Neural crest cell (in vitro differentiated cells): ENCODE results near the gene TEAD1. TPM values are rescaled to one million over a fixed set of nuclear protein-coding genes. Genes with fewer than 3 reads are reported as not detected.

Experiments
- DNase-seq: peaks from one replicate; pipeline ENCODE4 v3.0.0; 2021; ENCODE audit warnings: low read depth, mixed read lengths, low spot score
- H3K27ac Mint-ChIP-seq: one replicate; pipeline ENCODE4 v1.8.0; 2021; ENCODE audit warnings: mild to moderate bottlenecking, mixed read lengths; ENCODE audit not compliant: unreplicated experiment
- H3K27me3 Mint-ChIP-seq: 2 replicates; pipeline ENCODE4 v1.8.0; 2021; ENCODE audit warnings: low read depth, mild to moderate bottlenecking, mixed read lengths
- H3K36me3 Mint-ChIP-seq: 2 replicates; pipeline ENCODE4 v1.8.0; 2021; ENCODE audit warnings: low read depth, mild to moderate bottlenecking, mixed read lengths
- H3K4me1 Mint-ChIP-seq: 2 replicates; pipeline ENCODE4 v1.8.0; 2021; ENCODE audit warnings: mixed read lengths
- H3K4me3 Mint-ChIP-seq: one replicate; pipeline ENCODE4 v1.8.0; 2021; ENCODE audit warnings: mild to moderate bottlenecking, mixed read lengths
- H3K9me3 Mint-ChIP-seq: 2 replicates; pipeline ENCODE4 v1.8.0; 2021; ENCODE audit warnings: mixed read lengths
- total RNA-seq: library from RNA; stranded (reverse); gene quantifications from 2 replicates; pipeline ENCODE4 v1.2.1, GENCODE V29; 2021
- TF ChIP-seq, protein P1 (sequence below): fragments of 200-600 bp; sonication (generic); conservative IDR thresholded peaks from 2 replicates; pipeline ENCODE4 v1.5.0; 2021; ENCODE audit warnings: antibody characterized with exemption, mild to moderate bottlenecking

The TEAD1 gene
- total RNA-seq, 1 donor from 2014 or later: 84.1 TPM

DNA sequence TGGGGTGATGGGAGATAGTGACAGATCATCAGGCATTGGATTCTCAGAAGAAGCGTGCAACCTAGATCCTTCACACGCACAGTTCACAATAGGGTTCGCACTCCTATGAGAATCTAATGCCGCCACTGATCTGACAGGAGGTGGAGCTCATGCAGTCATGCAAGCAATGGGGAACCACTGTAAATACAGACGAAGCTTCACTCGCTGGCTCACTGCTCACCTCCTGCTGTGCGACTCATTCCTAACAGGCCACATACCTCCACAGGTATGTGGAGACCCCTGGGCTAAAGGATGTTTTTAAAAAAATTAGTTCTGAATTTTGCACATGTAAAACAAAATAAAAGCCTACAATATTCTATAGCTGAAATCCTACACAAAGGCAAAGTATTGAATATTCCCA is 20.5 kb upstream of the TEAD1 start:
- Mint-ChIP-seq H3K4me3 (no peak overlapping the region), H3K9me3 (peaks cover 8% of the 10 kb centered on the region), H3K36me3 (peaks cover 6% of the 10 kb centered on the region), H3K27ac (no peak overlapping the region), H3K27me3 (no peaks in the 10 kb centered on the region), H3K4me1 (no peaks in the 10 kb centered on the region)
- TF ChIP-seq, protein P1, sequence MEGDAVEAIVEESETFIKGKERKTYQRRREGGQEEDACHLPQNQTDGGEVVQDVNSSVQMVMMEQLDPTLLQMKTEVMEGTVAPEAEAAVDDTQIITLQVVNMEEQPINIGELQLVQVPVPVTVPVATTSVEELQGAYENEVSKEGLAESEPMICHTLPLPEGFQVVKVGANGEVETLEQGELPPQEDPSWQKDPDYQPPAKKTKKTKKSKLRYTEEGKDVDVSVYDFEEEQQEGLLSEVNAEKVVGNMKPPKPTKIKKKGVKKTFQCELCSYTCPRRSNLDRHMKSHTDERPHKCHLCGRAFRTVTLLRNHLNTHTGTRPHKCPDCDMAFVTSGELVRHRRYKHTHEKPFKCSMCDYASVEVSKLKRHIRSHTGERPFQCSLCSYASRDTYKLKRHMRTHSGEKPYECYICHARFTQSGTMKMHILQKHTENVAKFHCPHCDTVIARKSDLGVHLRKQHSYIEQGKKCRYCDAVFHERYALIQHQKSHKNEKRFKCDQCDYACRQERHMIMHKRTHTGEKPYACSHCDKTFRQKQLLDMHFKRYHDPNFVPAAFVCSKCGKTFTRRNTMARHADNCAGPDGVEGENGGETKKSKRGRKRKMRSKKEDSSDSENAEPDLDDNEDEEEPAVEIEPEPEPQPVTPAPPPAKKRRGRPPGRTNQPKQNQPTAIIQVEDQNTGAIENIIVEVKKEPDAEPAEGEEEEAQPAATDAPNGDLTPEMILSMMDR: no peak
- DNase-seq: no peak

DNA sequence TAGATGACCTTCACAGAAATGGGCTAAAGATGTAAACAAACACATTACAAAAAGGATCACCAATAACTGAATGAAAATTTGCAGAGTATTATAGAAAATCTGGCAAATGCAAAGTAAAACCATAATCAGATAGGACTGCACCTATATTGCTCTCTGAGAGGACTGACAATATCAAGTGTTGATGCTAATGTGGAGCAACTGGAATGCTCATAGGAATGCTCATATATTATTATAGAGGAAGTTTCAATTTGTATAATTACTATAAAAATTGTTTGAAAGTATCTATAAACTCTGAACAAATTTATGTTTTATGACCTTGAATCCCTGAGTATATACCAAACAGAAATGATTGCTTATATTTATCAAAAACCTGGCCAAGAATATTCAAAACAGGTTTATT is 18.4 kb upstream of the TEAD1 start:
- no peaks in the 10 kb centered on the region for H3K27me3 Mint-ChIP-seq
- H3K4me1 Mint-ChIP-seq: no peaks in the 10 kb centered on the region
- TF ChIP-seq, protein P1: no peak
- no peak overlapping the region for H3K4me3 Mint-ChIP-seq
- no peak for DNase-seq
- H3K9me3 Mint-ChIP-seq: peaks cover 8% of the 10 kb centered on the region
- H3K27ac Mint-ChIP-seq: no peak overlapping the region
- peaks cover 6% of the 10 kb centered on the region for H3K36me3 Mint-ChIP-seq

DNA sequence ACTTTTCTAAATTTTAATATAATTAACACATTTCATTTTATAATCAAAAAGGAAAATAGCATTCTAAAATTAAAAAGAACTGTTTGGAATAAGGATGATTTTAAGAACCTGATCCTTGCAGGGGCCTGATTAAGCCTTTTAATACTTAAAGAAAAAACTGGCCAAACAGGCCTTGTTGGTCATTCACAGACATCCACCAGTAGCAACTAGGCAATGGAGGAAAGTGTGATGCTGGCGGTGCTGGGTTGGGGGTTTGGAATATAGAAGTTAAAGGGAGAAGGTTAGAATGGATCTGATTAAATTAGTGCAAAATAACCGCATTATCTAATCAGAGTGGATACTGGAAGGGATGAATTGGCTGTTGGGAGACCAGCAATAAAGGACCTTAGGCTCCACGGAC is 16.9 kb upstream of the TEAD1 start:
- Mint-ChIP-seq H3K27me3 (no peaks in the 10 kb centered on the region), H3K4me3 (no peak overlapping the region), H3K27ac (no peak overlapping the region), H3K36me3 (peaks cover 6% of the 10 kb centered on the region), H3K9me3 (peaks cover 8% of the 10 kb centered on the region), H3K4me1 (no peaks in the 10 kb centered on the region)
- TF ChIP-seq, protein P1: no peak
- no peak for DNase-seq

DNA sequence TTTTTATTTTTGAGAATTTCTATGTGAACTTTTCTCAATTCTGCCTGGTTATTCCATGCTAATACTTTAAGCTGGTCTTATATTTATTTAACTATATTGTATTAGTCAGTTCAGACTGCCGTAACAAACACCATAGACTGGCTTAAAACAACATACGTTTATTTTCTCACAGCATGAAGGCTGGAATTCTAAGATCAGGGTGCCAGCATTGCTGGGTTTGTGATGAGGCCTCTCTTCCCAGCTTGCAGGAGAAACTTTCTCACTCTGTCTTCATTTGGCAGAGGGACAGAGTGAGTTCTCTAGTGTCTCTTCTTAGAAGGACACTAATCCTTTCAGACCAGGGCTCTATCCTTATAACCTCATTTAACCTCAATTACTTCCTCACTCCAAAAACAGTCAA is 16.2 kb upstream of the TEAD1 start:
- H3K4me1 Mint-ChIP-seq: no peaks in the 10 kb centered on the region
- H3K27me3 Mint-ChIP-seq: no peaks in the 10 kb centered on the region
- no peak for DNase-seq
- H3K36me3 Mint-ChIP-seq: peaks cover 6% of the 10 kb centered on the region
- TF ChIP-seq, protein P1: no peak
- H3K9me3 Mint-ChIP-seq: peaks cover 8% of the 10 kb centered on the region
- H3K27ac Mint-ChIP-seq: no peak overlapping the region
- no peak overlapping the region for H3K4me3 Mint-ChIP-seq

DNA sequence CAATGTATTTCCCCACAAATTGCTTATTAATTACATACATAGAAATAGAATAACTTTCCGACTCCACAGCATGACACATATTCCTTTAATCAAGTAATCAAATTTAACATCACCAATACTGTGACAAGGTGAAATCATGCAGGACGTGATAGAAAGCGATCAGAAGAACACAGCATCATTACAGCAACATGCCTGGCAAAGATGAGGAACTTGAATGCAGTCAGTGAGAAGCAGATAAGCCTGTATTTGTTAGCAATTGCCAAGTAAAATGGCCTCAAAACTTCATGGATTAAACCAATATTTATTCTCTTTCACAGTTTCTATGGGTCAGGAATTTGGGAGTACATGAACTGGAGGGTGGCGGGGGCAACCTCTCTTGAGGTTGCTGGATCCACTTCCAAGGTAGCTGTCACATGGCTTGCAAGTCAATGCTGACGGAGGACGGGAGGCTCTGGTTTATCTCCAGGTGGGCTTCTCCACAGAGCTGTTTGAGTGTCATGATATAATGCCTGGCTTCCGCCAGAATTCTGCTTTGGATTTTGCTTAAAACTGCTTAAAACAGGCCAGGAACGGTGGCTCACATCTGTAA is 12.0 kb upstream of the TEAD1 start:
- no peaks in the 10 kb centered on the region for H3K4me1 Mint-ChIP-seq
- H3K4me3 Mint-ChIP-seq: no peak overlapping the region
- H3K9me3 Mint-ChIP-seq: peaks cover 5% of the 10 kb centered on the region
- TF ChIP-seq, protein P1: no peak
- H3K36me3 Mint-ChIP-seq: peaks cover 2% of the 10 kb centered on the region
- no peak overlapping the region for H3K27ac Mint-ChIP-seq
- no peak for DNase-seq
- peaks cover 4% of the 10 kb centered on the region for H3K27me3 Mint-ChIP-seq
